HG02885 (cell line): ENCODE data around the gene GATM.

ENCODE experiments used
- ATAC-seq: cut with Tn5 transposase; IDR thresholded peaks from one replicate; pipeline ENCODE4 v1.9.1; 2021; ENCODE audit warnings: mild to moderate bottlenecking; ENCODE audit not compliant: unreplicated experiment, poor library complexity

GATM gene

GRCh38 chr15:45362419-45362818 is 15.9 kb downstream of the GATM start:
- ATAC-seq, result no peak

- ATAC-seq, result no peak
These were observed 16.5 kb downstream of the GATM start for GRCh38 chr15:45361878-45362277.

GRCh38 chr15:45355860-45356259 is 22.5 kb downstream of the GATM start:
- no peak for ATAC-seq

- no peak for ATAC-seq
These were observed 23.6 kb downstream of the GATM start for GRCh38 chr15:45354711-45355110.

GRCh38 chr15:45351227-45351626 is 27.1 kb downstream of the GATM start:
- ATAC-seq, result no peak

GRCh38 chr15:45349623-45350022 is 28.7 kb downstream of the GATM start:
- ATAC-seq, result no peak

GRCh38 chr15:45347989-45348388 is 30.4 kb downstream of the GATM start:
- no peak for ATAC-seq

- no peak for ATAC-seq
These were observed 31.3 kb downstream of the GATM start for GRCh38 chr15:45347033-45347432.

GRCh38 chr15:45346381-45346780 is 32.0 kb downstream of the GATM start:
- no peak for ATAC-seq

GRCh38 chr15:45343258-45343860 is 35.0 kb downstream of the GATM start:
- no peak for ATAC-seq

- ATAC-seq, result no peak
These were observed 36.6 kb downstream of the GATM start for GRCh38 chr15:45341790-45342189.

GRCh38 chr15:45340429-45340828 is 37.9 kb downstream of the GATM start:
- ATAC-seq, result no peak

GRCh38 chr15:45338417-45338816 is 39.9 kb downstream of the GATM start:
- no peak for ATAC-seq

- ATAC-seq, result no peak
These were observed 41.1 kb downstream of the GATM start for GRCh38 chr15:45337224-45337623.

GRCh38 chr15:45333550-45333949 is 44.8 kb downstream of the GATM start:
- ATAC-seq, result no peak

GRCh38 chr15:45332694-45333093 is 45.6 kb downstream of the GATM start:
- ATAC-seq, result no peak

- no peak for ATAC-seq
These were observed 46.4 kb downstream of the GATM start for GRCh38 chr15:45331972-45332371.

- no peak for ATAC-seq
These were observed 49.7 kb downstream of the GATM start for GRCh38 chr15:45328663-45329062.

- no peak for ATAC-seq
These were observed 51.6 kb downstream of the GATM start for GRCh38 chr15:45326741-45327140.

- ATAC-seq, result no peak
These were observed 52.1 kb downstream of the GATM start for GRCh38 chr15:45326280-45326679.

GRCh38 chr15:45320581-45321205 is 57.7 kb downstream of the GATM start:
- ATAC-seq, result no peak

GRCh38 chr15:45319472-45320214 is 58.7 kb downstream of the GATM start:
- ATAC-seq, result no peak
